IPS-20b (cell line): ENCODE data around the gene CDKAL1.

Experiments used
- H3K27ac ChIP-seq: one replicate; pipeline ENCODE4 v1.5.1; 2013; ENCODE audit warnings: low read length
- H3K27me3 ChIP-seq: 2 replicates; pipeline ENCODE4 v1.6.1; 2013; ENCODE audit warnings: mild to moderate bottlenecking, low read length, inconsistent platforms; ENCODE audit not compliant: insufficient read depth
- H3K36me3 ChIP-seq: 2 replicates; pipeline ENCODE4 v1.6.1; 2013; ENCODE audit warnings: low read depth, mild to moderate bottlenecking, inconsistent platforms, low read length, moderate library complexity; ENCODE audit not compliant: insufficient read depth
- H3K4me1 ChIP-seq: 2 replicates; pipeline ENCODE4 v1.6.1; 2013; ENCODE audit warnings: mild to moderate bottlenecking, control low read depth, inconsistent platforms, low read length, moderate library complexity; ENCODE audit not compliant: insufficient read depth
- H3K4me3 ChIP-seq: 2 replicates; pipeline ENCODE4 v1.5.1; 2013; ENCODE audit warnings: mild to moderate bottlenecking, low read length, inconsistent platforms
- H3K9ac ChIP-seq: 2 replicates; pipeline ENCODE4 v1.6.1; 2013; ENCODE audit warnings: low read depth, mild to moderate bottlenecking, inconsistent platforms, low read length, moderate library complexity
- H3K9me3 ChIP-seq: 2 replicates; pipeline ENCODE4 v1.6.1; 2013; ENCODE audit warnings: mild to moderate bottlenecking, low read depth, low read length, inconsistent platforms; ENCODE audit not compliant: insufficient read depth

The CDKAL1 gene

GRCh38 chr6:21277601-21278374 lies 743.5 kb downstream of the CDKAL1 start:
- Histone ChIP-seq H3K27me3 (no peaks in the 10 kb centered on the region), H3K9ac (no peak overlapping the region), H3K4me3 (no peak overlapping the region), H3K4me1 (peaks cover 16% of the 10 kb centered on the region), H3K36me3 (no peaks in the 10 kb centered on the region), H3K9me3 (peaks cover 7% of the 10 kb centered on the region; the same call in 1 of the 2 replicates), H3K27ac (no peak overlapping the region)

- Histone ChIP-seq H3K9ac (no peak overlapping the region), H3K36me3 (no peaks in the 10 kb centered on the region), H3K4me1 (peaks cover 16% of the 10 kb centered on the region), H3K27ac (no peak overlapping the region), H3K9me3 (peaks cover 4% of the 10 kb centered on the region; the same call in 1 of the 2 replicates), H3K4me3 (no peak overlapping the region), H3K27me3 (no peaks in the 10 kb centered on the region)
Measured at GRCh38 chr6:21278375-21278745, 744.1 kb downstream of the CDKAL1 start.

- Histone ChIP-seq H3K4me1 (peaks cover 23% of the 10 kb centered on the region), H3K9me3 (peaks cover 4% of the 10 kb centered on the region; the same call in 1 of the 2 replicates), H3K27me3 (no peaks in the 10 kb centered on the region), H3K9ac (no peak overlapping the region), H3K36me3 (no peaks in the 10 kb centered on the region), H3K4me3 (no peak overlapping the region), H3K27ac (no peak overlapping the region)
Measured at GRCh38 chr6:21279619-21280018, 745.4 kb downstream of the CDKAL1 start.

GRCh38 chr6:21281366-21281765 lies 747.1 kb downstream of the CDKAL1 start:
- Histone ChIP-seq H3K36me3 (no peaks in the 10 kb centered on the region), H3K4me3 (no peak overlapping the region), H3K27me3 (no peaks in the 10 kb centered on the region), H3K9me3 (peaks cover 4% of the 10 kb centered on the region; the same call in 1 of the 2 replicates), H3K4me1 (peaks cover 25% of the 10 kb centered on the region), H3K9ac (no peak overlapping the region), H3K27ac (no peak overlapping the region)
